Cerebellar nuclear complex (tissue), 1 donor: Measurements from ENCODE around the gene DUOX2.
"Not testable (repeated sequence)": the region's sequence is repeated elsewhere in the genome, so short reads cannot be mapped to it uniquely, and the experiment has no call there.

Experiments
- DNase-seq, 2 experiments: peaks; one replicate each; lab custom pipeline; 2025; lab: John Stamatoyannopoulos, UW

The DUOX2 gene

GRCh38 chr15:45138814-45139765, 25.1 kb upstream of the DUOX2 start:
- DNase-seq, result no peak

DNA sequence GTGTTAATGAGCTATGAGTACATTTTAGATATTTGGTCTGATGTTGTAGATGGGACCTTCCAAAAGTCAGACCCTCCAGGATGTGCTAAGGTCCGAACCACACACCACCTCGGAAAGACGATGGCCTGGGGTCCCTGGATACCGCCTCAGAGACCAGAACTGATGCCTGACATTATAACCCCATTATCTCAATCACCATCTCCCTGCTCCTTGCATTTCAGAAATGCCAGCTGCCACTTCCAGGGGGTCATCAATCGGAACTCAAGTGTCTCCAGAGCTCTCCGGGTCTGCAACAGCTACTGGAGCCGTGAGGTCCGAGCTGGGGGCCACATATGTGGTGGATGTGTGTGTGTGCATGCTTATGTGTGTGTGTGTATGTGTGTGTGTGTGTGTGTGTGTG, 23.7 kb upstream of the DUOX2 start:
- DNase-seq, result no peak

- DNase-seq, result no peak
These were observed 22.4 kb upstream of the DUOX2 start for GRCh38 chr15:45136378-45136764.

GRCh38 chr15:45135705-45136377, 21.9 kb upstream of the DUOX2 start:
- DNase-seq, result not testable (repeated sequence)

DNA sequence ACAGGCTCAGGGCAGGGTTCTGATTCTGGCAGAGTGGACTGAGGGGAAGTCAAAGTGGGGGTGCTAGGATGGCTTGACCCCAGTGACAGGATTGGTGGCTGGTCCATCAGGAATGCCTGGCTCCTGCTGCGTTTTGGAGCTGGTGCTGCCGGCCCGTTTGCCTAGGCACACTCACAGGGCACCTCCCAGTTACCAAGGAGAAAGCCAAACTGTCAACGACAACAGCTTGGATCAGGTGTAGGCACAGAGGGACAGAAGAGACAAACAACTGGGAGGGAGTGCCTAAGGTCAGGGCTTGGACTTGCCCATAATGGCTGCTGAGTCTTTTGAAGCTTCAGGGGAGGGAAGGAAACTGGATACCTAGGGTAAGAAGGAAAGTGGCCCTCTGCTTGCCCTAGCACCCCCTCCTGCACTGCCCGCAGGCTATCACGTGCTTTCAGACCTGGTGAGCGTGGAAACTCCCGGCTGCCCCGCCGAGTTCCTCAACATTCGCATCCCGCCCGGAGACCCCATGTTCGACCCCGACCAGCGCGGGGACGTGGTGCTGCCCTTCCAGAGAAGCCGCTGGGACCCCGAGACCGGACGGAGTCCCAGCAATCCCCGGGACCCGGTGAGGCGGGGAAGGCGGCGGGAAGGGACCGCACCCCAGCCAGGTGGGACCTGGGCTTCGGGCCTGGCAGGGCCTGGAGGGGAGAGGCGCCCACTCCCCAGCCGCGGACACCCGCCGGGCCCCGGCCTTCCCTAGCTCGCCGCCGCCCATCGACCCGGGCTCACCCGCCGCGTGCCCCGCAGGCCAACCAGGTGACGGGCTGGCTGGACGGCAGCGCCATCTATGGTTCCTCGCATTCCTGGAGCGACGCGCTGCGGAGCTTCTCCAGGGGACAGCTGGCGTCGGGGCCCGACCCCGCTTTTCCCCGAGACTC, 21.0 kb upstream of the DUOX2 start:
- no peak for DNase-seq

DNA sequence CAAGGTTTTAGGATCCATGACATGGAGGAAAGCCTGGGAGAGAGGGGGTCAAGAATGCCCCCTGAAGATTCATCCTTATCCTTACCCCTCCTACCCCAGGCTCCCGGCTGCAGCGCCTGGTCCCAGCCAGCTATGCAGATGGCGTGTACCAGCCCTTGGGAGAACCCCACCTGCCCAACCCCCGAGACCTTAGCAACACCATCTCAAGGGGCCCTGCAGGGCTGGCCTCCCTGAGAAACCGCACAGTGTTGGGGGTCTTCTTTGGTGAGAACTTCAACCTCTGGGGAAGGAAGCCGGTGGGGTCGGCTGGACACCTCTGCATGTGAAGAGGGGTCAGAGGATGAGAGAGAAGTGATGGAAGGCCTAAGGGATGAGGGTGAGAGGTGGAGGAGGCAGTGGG, 20.1 kb upstream of the DUOX2 start:
- DNase-seq, result no peak

DNA sequence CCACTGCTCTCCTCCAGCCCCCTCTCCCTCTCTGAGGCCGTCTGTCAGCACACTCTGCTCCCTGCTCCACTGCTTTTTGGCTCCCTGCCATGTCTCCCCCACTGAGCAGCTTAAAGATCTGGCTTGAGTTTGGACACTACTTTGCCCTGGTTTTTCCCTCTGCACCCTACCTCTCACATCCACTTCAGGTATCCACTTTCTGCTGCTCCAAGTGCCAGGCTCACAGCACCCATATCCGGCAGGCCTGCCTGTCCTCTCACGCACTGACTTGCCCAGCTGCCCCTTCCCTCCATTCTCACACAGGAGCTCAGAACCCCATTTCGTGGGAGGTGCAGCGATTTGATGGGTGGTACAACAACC, 19.6 kb upstream of the DUOX2 start:
- DNase-seq, result no peak

DNA sequence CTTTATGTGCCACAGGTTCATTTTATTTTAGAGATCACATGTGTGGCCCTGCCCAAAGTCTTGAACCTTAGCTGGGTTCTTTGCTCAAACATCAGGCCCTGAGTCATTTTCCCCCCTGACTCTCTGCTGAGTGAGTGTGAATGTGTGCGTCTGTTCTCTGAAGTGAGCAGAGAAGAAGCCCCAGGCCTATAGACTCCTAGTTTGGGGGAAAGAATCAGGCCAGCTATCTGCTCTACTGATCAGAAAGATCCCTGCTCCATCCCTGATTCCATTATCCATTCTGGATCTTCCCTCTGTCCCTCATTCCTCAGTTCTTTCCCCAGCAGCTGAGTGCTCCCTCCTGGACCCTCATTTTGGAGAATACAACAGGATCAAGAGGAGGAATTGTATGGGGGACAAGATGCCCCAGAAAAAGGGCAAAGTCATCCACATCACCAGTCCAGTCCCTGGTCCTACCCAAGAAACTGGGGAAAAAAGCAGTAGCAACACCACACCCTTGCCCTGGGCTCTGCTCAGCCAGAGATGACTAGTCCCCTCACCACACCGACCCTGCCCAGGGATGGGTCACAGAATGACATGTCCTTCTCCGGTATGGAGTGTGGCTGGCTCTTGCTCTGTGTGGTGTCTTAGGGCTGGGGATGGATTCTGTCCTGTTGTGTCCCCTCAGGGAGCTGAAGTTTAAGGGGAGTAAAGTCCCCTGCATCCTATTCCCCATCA, 19.0 kb upstream of the DUOX2 start:
- DNase-seq, result no peak

DNA sequence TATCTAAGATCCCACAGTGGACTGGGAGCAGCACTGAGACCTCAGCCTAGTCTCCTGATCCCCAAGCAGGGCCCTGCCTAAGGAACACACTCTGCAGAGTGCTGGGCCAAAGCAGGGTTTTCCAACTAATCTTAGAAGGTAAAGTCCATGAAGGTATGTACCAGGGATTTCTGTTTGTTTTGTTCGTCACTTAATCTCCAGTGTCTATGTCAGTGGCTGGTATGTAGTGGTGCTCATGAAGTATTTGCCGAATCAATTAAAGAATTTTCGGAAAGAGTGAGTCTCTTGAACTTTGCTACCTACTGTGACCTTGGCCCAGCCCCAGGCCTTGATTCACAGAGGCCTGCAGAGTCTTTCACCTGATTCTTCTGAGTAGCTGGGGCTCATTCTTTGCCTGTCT, 17.5 kb upstream of the DUOX2 start:
- no peak for DNase-seq

DNA sequence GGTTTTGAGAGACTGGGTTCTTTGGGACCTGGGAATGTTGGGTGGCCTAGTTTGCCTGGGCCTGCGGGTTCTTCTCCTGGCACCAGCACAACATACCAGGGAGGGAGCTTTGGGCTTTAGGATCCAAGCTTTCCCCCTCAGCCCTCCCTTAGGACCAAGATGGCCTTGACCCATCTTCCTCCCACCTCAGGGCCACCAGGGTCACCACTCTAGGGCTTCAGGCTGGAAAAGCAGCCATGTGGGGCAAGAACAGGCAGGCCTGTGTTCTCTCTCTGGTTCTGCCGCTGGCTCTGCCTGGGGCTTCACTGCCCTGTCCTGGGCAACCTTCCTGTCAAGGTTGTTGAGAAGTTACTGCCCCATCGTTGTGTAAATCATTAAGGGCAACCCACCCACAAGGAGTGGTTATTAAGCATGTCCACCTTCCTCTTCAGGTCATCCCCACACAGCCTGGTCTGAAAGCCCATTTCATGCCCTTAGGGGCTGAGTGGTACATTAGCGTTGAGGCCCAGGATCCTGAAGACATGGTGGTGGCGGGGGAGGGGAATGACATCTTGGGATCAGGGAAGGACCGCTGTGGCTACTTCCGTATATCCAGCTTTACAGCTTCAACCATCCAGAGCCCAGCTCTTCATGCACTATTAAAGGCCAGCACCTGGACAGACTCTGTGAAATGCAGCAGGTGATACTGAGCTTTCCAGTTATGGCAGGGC, 16.5 kb upstream of the DUOX2 start:
- DNase-seq, result no peak

GRCh38 chr15:45129651-45130129, 15.7 kb upstream of the DUOX2 start, which contains the start of the genes DUOX1 and DUOXA1:
Gene DUOX1 (plus strand): TSS chr15:45129994. CDS start chr15:45131967, 1,973 bp downstream.
Gene DUOXA1 (minus strand): TSS chr15:45129879. CDS start chr15:45123014, 6,865 bp downstream.
- no peak for DNase-seq

DNA sequence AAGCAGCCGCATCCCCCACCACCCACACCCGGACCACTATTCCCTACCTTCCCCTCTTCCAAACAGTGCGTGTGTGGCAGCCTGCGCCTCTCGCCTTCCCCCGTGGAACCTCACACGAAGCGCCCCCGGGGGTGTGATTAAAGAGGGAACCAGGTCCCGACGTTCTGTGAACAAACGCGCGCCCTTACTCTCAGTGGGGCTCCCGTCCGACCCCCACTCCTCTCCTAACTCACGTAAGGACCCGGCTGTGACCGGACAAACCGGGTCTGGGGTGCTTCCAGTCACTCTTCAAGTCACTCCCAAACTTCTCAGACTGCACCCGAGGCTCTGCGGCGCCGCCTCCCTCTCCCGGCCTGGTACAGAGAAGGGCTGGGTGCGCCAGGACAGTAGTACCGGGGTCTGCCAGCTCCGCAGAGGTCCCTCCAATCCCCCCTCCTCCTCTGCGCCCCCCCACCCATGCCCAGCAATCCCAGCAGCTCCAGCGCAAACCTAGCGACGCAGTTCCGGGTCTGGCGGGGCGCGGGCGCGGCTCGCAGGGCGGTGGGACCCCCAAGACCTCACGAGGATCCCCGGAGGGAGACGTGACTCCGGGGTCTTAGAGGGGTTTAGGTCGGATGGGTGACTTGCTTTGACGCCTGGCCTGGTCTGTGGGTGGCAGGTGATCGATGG, 15.1 kb upstream of the DUOX2 start:
- no peak for DNase-seq

GRCh38 chr15:45126535-45127158, 12.7 kb upstream of the DUOX2 start:
- no peak for DNase-seq

DNA sequence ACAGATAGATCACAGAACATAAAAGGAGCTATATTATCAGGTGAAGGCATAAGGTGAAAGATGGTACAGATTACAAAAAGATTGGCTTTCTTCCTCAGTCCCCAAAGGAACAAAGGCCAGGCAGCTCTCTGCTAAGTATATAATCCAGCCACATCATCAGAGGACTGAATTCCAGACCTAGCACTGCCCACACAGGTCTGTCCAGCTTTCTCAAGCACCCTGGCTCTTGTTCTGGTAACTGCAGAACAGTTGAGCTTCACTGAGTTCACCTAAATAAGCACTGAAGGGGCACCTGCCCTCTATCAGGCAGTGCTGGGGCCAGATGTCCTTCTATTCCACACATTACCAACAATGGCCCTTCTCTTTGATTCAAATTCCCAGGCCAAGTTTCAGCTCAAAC, 9.4 kb upstream of the DUOX2 start:
- no peak for DNase-seq

DNA sequence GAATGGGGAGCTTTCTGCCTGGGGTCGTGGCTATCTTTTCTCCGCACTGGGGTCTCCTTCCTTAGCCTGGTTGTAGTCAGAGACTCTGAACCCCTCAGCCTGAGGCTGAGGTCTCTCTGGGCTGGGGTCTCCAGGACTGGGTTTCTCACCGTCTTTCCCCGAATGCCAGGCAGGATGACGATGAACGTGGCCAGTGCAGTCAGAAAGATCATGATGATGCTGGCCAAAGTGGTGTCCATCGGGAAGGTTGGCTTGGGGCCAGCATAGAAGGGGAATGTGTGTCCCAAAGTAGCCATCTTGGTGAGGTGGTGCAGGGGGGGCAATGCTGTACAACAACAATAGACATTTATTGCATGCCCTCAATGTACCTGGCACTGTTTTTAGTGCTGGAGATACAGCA, 8.7 kb upstream of the DUOX2 start:
- DNase-seq, result no peak

GRCh38 chr15:45121706-45122417, 7.9 kb upstream of the DUOX2 start:
- no peak for DNase-seq

GRCh38 chr15:45121020-45121419, 7.0 kb upstream of the DUOX2 start:
- DNase-seq, result no peak

DNA sequence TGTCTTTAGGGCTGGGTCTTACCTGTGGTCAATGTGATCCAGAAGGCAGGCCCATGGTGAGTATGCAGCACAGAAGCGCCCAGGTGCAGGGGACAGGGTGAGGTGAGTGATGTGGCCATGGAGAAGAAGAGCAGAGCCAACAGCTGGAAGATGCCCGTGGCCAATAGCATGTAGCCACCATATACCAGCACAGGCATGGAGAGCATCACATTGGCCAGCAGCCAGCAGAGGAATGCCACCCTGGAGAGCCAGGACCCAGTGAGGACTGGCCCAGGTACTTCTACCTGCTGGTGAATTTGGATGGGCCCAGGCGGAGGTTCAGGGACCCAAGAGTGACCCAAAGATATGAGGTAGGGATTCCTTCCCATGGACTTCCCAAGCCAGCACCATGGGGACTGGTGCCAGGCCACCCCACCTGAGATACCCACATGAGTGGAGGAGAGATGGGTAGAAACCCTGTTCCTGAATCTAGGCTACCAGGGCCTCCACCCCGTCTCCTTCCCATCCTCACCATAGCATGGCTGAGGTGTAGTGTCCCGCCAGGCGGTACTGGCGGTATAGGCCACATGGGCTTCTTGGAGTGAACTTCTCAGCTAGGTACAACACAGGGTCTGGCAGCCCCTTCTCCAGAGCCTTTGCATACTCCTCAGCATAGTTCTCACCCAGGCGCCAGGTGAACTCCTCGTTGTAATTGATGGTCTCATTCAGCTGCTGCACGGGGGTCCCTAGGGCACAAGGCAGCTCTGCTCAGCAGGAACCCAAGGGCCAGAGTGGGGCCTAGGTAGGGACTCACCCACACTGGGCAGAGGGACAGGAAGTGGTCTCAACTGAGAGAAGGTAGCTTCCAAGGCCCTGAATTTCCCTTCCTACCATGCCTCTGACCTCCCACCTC, 6.4 kb upstream of the DUOX2 start:
- DNase-seq, result no peak
